Spleen (tissue), 11 donors: ENCODE data around the gene ATP2B3. TPM values are rescaled to one million over a fixed set of nuclear protein-coding genes. Genes with fewer than 3 reads are reported as not detected.
A peak's percentile ranks its signal among the peaks of the same experiment; 100 is the strongest.

Experiments used
- DNase-seq: peaks from one replicate; pipeline ENCODE4 v3.0.0-alpha.2; 2020
- H3K27ac ChIP-seq, 8 donors: fragments of 200-600 bp; sonication (generic) in 7 of 8; 1 replicate in 4 of 8; 2 replicates in 4 of 8; pipeline versions ENCODE4 v1.5.0 to v1.8.0; 2016 to 2021; ENCODE audit warnings: inconsistent platforms in 4 of 8, mild to moderate bottlenecking in 4 of 8, moderate library complexity in 1 of 8
- H3K27me3 ChIP-seq, 7 donors: fragments of 200-600 bp; sonication (generic) in 6 of 7; replicated peaks in 1 of 7; 1 replicate in 4 of 7; 2 replicates in 3 of 7; pipeline versions ENCODE4 v1.5.0 to v1.8.0; 2016 to 2021; ENCODE audit warnings: inconsistent platforms in 3 of 7, mild to moderate bottlenecking in 1 of 7
- H3K36me3 ChIP-seq, 6 donors: fragments of 200-600 bp; sonication (generic) in 5 of 6; 1 replicate in 4 of 6; 2 replicates in 2 of 6; pipeline versions ENCODE4 v1.5.0 to v1.8.0; 2016 to 2021; ENCODE audit warnings: inconsistent platforms in 2 of 6
- H3K4me1 ChIP-seq, 6 donors: fragments of 200-600 bp; sonication (generic) in 5 of 6; 1 replicate in 3 of 6; 2 replicates in 3 of 6; pipeline versions ENCODE4 v1.5.0 to v1.8.0; 2016 to 2021; ENCODE audit warnings: inconsistent platforms in 3 of 6
- H3K4me3 ChIP-seq, 8 donors: fragments of 200-600 bp; sonication (generic) in 7 of 8; 1 replicate in 4 of 8; 2 replicates in 4 of 8; pipeline versions ENCODE4 v1.5.0 to v1.8.0; 2016 to 2021; ENCODE audit warnings: inconsistent platforms in 4 of 8, mild to moderate bottlenecking in 4 of 8, moderate library complexity in 2 of 8
- H3K9me3 ChIP-seq, 8 donors: fragments of 200-600 bp; sonication (generic) in 7 of 8; 1 replicate in 4 of 8; 2 replicates in 4 of 8; pipeline versions ENCODE4 v1.5.0 to v1.8.0; 2016 to 2021; ENCODE audit warnings: inconsistent platforms in 4 of 8
- CTCF ChIP-seq, 11 experiments: fragments of 200-600 bp in 7 of 11; fragments of 450-650 bp in 4 of 11; sonication (generic) in 4 of 11; IDR thresholded peaks in 8 of 11; conservative IDR thresholded peaks in 3 of 11; 1 replicate in 7 of 11; 2 replicates in 4 of 11; pipeline versions ENCODE4 v1.4.0 to v1.8.0; 2016 to 2021; ENCODE audit warnings: antibody characterized with exemption in 11 of 11, inconsistent platforms in 4 of 11, mild to moderate bottlenecking in 1 of 11
- POLR2A ChIP-seq, 3 donors: fragments of 450-650 bp; IDR thresholded peaks; one replicate each; pipeline ENCODE4 v1.5.1; 2017; ENCODE audit warnings: antibody characterized with exemption in 3 of 3, mild to moderate bottlenecking in 1 of 3
- POLR2AphosphoS5 ChIP-seq, 3 donors: sonication (generic); formaldehyde crosslinking; IDR thresholded peaks; one replicate each; pipeline ENCODE4 v1.5.1; 2017; ENCODE audit warnings: antibody characterized with exemption in 3 of 3
- WGBS, 5 donors: extraction: QIAGEN DNeasy Blood & Tissue Kit in 3 of 5; methylation state at CpG; one replicate each; pipeline versions ENCODE4 v1.1.5 to v1.1.7; 2013 to 2018; 5-methylcytosine and 5-hydroxymethylcytosine counted together
- intact Hi-C: fragments of 100-400 bp; cut with DNase I; formaldehyde crosslinking; loops from one replicate; pipeline ENCODE4 v1.15.0; 2023; ENCODE audit warnings: low total_unique reads
- polyA plus RNA-seq, 3 donors: library from polyadenylated mRNA; stranded (reverse); fragments of 200-250 nt; gene quantifications; one replicate each; pipeline ENCODE4 v1.2.1, GENCODE V29; 2013
- total RNA-seq, 7 donors: library from RNA; depleted of rRNA in 3 of 7; stranded (reverse); fragments of >200 nt in 3 of 7; fragmentation: NEBNext Ultra II Directional in 4 of 7; extraction: Animal tissue kit (Norgen Biotek cat#: 25700) in 4 of 7; gene quantifications; one replicate each; pipeline versions ENCODE4 v1.1.0 to v1.2.1, GENCODE V29; 2016 to 2021
- donor health status: healthy with polysubstance abuse.
- donor health status: DM: no; HTN: no; CAD: no; lungs with moderate emphysema.
- donor health status: DM: no; HTN: no; CAD: no.
- donor health status: Bipolar disorder and iron deficiency.
- donor health status: healthy.
- donor health status: DM: no; HTN: no; CAD: no.
- donor health status: DM: yes; HTN: yes; CAD: no.

ATP2B3 gene
- total and polyA plus RNA-seq, 10 donors = 0.07 to 0.13 TPM; not detected in 8

GRCh38 chrX:153537080-153537479 is 19.6 kb downstream of the ATP2B3 start:
- H3K27me3 ChIP-seq = peaks cover 0 to 21% (median 0%) of the 10 kb centered on the region in 7 donors
- TF ChIP-seq POLR2AphosphoS5 (IDR thresholded peaks at IDR 0.05) = no peak
- TF ChIP-seq POLR2A (IDR thresholded peaks at IDR 0.05) = no peak
- TF ChIP-seq CTCF (IDR thresholded peaks at IDR 0.05 in 8 of 11, conservative IDR thresholded peaks at IDR 0.05 in 3 of 11) = no peak
- 63 to 88% (median 85%) methylated on average over 3 to 11 of the region's 11 CpGs; no CpG with 5 or more reads in 1 of the 5 donors for WGBS, 5 donors
- no peaks in the 10 kb centered on the region for H3K36me3 ChIP-seq
- peaks cover 0 to 4% (median 0%) of the 10 kb centered on the region in 6 donors for H3K4me1 ChIP-seq
- no peak for DNase-seq
- intact Hi-C loops = no loop called here
- no peak overlapping the region for H3K4me3 ChIP-seq
- H3K9me3 ChIP-seq = no peaks in the 10 kb centered on the region
- H3K27ac ChIP-seq = no peak overlapping the region

- Histone ChIP-seq H3K36me3 (no peaks in the 10 kb centered on the region), H3K27me3 (peaks cover 0 to 19% (median 0%) of the 10 kb centered on the region in 7 donors), H3K4me1 (peaks cover 0 to 4% (median 0%) of the 10 kb centered on the region in 6 donors), H3K9me3 (no peaks in the 10 kb centered on the region), H3K4me3 (no peak overlapping the region), H3K27ac (no peak overlapping the region)
- 57 to 82% (median 71%) methylated on average over 7 to 26 of the region's 26 CpGs for WGBS, 5 donors
- no peak for TF ChIP-seq CTCF (IDR thresholded peaks at IDR 0.05 in 8 of 11, conservative IDR thresholded peaks at IDR 0.05 in 3 of 11)
- TF ChIP-seq POLR2A (IDR thresholded peaks at IDR 0.05) = no peak
- no peak for TF ChIP-seq POLR2AphosphoS5 (IDR thresholded peaks at IDR 0.05)
- intact Hi-C loops = no loop called here
- DNase-seq = no peak
Measured at GRCh38 chrX:153537526-153538295, 20.3 kb downstream of the ATP2B3 start.

GRCh38 chrX:153538424-153538823 is 21.0 kb downstream of the ATP2B3 start:
- H3K36me3 ChIP-seq = no peaks in the 10 kb centered on the region
- peaks cover 0 to 4% (median 0%) of the 10 kb centered on the region in 6 donors for H3K4me1 ChIP-seq
- WGBS, 5 donors = 76 to 83% (median 77%) methylated on average over 3 to 17 of the region's 17 CpGs
- no peaks in the 10 kb centered on the region for H3K9me3 ChIP-seq
- no peak for TF ChIP-seq POLR2AphosphoS5 (IDR thresholded peaks at IDR 0.05)
- TF ChIP-seq CTCF (IDR thresholded peaks at IDR 0.05 in 8 of 11, conservative IDR thresholded peaks at IDR 0.05 in 3 of 11) = no peak
- TF ChIP-seq POLR2A (IDR thresholded peaks at IDR 0.05) = no peak
- H3K27ac ChIP-seq = no peak overlapping the region
- no peak for DNase-seq
- peaks cover 0 to 19% (median 0%) of the 10 kb centered on the region in 7 donors for H3K27me3 ChIP-seq
- intact Hi-C loops = no loop called here
- no peak overlapping the region for H3K4me3 ChIP-seq

GRCh38 chrX:153539171-153539978 is 21.9 kb downstream of the ATP2B3 start:
- intact Hi-C loops = no loop called here
- H3K9me3 ChIP-seq = no peaks in the 10 kb centered on the region
- H3K4me3 ChIP-seq = no peak overlapping the region
- peak; percentile 91 for DNase-seq
- TF ChIP-seq POLR2A (IDR thresholded peaks at IDR 0.05) = no peak
- TF ChIP-seq CTCF (IDR thresholded peaks at IDR 0.05 in 8 of 11, conservative IDR thresholded peaks at IDR 0.05 in 3 of 11) = peak; percentile 58 to 92 (median 88)
- no peak overlapping the region for H3K27ac ChIP-seq
- no peaks in the 10 kb centered on the region for H3K36me3 ChIP-seq
- peaks cover 0 to 19% (median 0%) of the 10 kb centered on the region in 7 donors for H3K27me3 ChIP-seq
- H3K4me1 ChIP-seq = peaks cover 0 to 4% (median 0%) of the 10 kb centered on the region in 6 donors
- WGBS, 5 donors = 38 to 68% (median 45%) methylated on average over 5 to 31 of the region's 31 CpGs
